ENCODE data around the gene ABHD8.

GRCh38 chr19:17311455-17312188, 8.4 kb upstream of the ABHD8 start:
- TF ChIP-seq POLR2A (IDR thresholded peaks at IDR 0.05; ENCODE audit: extremely low read depth, insufficient read length) (no peak), CTCF (IDR thresholded peaks at IDR 0.05; ENCODE audit: low read depth, low read length) (no peak), MYC (IDR thresholded peaks at IDR 0.05; ENCODE audit: low read depth, low read length) (no peak), MAX (IDR thresholded peaks at IDR 0.05; ENCODE audit: low read depth, low read length) (no peak)

Measured in NB4 (cell line).